Measurements from ENCODE around the gene EML6.

The EML6 gene

DNA sequence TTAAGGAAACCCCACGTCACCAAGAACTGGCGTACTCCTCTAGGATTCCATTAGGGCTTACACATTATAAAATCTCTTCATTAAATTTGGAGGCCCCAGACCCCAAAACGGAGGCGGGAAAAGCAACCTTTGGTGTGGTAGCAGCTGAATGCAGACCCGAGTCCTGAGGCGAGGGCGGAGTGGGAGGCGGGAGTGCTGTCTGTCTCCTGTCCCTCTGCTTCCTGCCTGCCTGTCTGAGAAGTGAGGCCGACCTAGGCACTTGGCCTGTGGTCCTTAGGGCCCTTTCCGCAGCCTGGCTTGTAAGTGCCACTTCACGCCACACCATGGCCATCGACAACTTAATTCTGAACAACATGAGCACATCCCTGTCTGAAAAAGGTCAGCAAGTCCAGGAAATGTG lies 224.7 kb downstream of the EML6 start:
- Histone ChIP-seq H3K27ac (ENCODE audit: low read depth, low read length) (no peak overlapping the region), H3K9ac (ENCODE audit: low read length) (no peak overlapping the region), H4K8ac (ENCODE audit: low read depth, low read length) (no peak overlapping the region), H3K56ac (ENCODE audit: low read length) (peak overlapping the region; percentile 61), H3K79me1 (ENCODE audit: low read length) (no peaks in the 10 kb centered on the region), H3K4me3 (ENCODE audit: low read length) (no peak overlapping the region), H3K79me2 (ENCODE audit: control insufficient read depth, insufficient read depth, low read length) (no peaks in the 10 kb centered on the region), H3K4ac (ENCODE audit: low read depth, low read length) (no peak overlapping the region), H3K36me3 (ENCODE audit: control insufficient read depth, insufficient read depth, low read length) (no peaks in the 10 kb centered on the region), H2AK5ac (ENCODE audit: low read length) (no peak overlapping the region), H4K5ac (ENCODE audit: low read length) (no peak overlapping the region), H2BK5ac (ENCODE audit: low read length) (no peak overlapping the region), H2BK120ac (ENCODE audit: low read depth, low read length) (no peak overlapping the region), H3K27me3 (ENCODE audit: insufficient read depth, low read length, poor library complexity) (no peaks in the 10 kb centered on the region), H3K4me2 (ENCODE audit: low read length) (no peak overlapping the region), H3K18ac (ENCODE audit: low read length) (no peak overlapping the region), H3K4me1 (ENCODE audit: control insufficient read depth, low read depth, low read length) (peaks cover 24% of the 10 kb centered on the region), H3K23ac (ENCODE audit: low read length) (no peak overlapping the region), H2BK15ac (replicated peaks; ENCODE audit: low read depth) (no peak overlapping the region)
- WGBS (ENCODE audit: extremely low coverage, insufficient coverage, low lambda C conversion rate), result no CpG with 5 or more reads among the region's 12 CpGs
- DNase-seq, result peak; percentile 18

DNA sequence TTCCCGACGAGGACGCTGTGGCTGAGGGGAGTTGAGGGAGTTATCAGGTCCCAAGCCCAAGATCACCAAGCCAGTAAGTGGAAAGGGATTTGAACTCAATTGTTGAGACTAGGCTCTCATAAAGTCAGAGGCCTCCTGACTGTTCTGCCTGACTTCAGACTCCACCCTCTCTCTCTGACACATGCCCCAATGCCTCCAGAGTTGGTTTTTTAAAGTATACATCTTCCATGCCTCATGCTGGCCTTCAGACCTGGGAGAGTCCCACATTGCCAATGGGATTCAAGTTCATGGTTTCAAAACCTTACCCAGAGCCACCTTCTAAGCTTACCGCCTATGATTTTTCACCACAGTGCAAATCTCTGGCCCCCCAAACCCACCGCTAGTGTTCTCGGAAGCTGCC lies 226.0 kb downstream of the EML6 start:
- H2AK5ac ChIP-seq (ENCODE audit: low read length), result no peak overlapping the region
- H2BK5ac ChIP-seq (ENCODE audit: low read length), result no peak overlapping the region
- no peak overlapping the region for H3K18ac ChIP-seq (ENCODE audit: low read length)
- H3K56ac ChIP-seq (ENCODE audit: low read length), result no peak overlapping the region
- WGBS (ENCODE audit: extremely low coverage, insufficient coverage, low lambda C conversion rate), result no CpG with 5 or more reads among the region's 6 CpGs
- H2BK15ac ChIP-seq (replicated peaks; ENCODE audit: low read depth), result no peak overlapping the region
- no peak overlapping the region for H4K5ac ChIP-seq (ENCODE audit: low read length)
- H3K9ac ChIP-seq (ENCODE audit: low read length), result no peak overlapping the region
- H3K36me3 ChIP-seq (ENCODE audit: control insufficient read depth, insufficient read depth, low read length), result no peaks in the 10 kb centered on the region
- no peak overlapping the region for H3K27ac ChIP-seq (ENCODE audit: low read depth, low read length)
- peaks cover 24% of the 10 kb centered on the region for H3K4me1 ChIP-seq (ENCODE audit: control insufficient read depth, low read depth, low read length)
- H3K27me3 ChIP-seq (ENCODE audit: insufficient read depth, low read length, poor library complexity), result no peaks in the 10 kb centered on the region
- no peak overlapping the region for H4K8ac ChIP-seq (ENCODE audit: low read depth, low read length)
- DNase-seq, result no peak
- no peak overlapping the region for H3K4me2 ChIP-seq (ENCODE audit: low read length)
- no peaks in the 10 kb centered on the region for H3K79me1 ChIP-seq (ENCODE audit: low read length)
- no peaks in the 10 kb centered on the region for H3K79me2 ChIP-seq (ENCODE audit: control insufficient read depth, insufficient read depth, low read length)
- no peak overlapping the region for H2BK120ac ChIP-seq (ENCODE audit: low read depth, low read length)
- H3K4ac ChIP-seq (ENCODE audit: low read depth, low read length), result no peak overlapping the region
- no peak overlapping the region for H3K23ac ChIP-seq (ENCODE audit: low read length)
- H3K4me3 ChIP-seq (ENCODE audit: low read length), result no peak overlapping the region

DNA sequence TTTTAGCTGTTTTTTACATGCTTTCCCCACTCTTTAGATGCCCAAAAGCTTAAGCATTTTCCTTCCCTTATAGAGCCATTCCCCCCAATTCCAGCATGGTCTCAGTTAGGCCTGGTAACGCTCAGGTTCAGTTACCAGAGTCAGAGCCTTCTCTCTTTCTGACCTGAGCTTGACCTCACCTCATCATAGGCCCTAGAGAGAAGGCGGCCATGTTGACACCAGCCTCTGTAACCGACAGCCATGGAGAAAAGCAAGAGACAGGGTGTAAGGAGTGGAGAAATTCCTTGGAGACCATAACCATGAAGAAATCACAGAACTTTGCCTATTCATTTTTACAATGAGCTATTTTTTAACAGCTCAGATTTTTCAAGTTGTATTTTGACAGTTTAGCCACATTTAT lies 227.3 kb downstream of the EML6 start:
- H3K27me3 ChIP-seq (ENCODE audit: insufficient read depth, low read length, poor library complexity), result no peaks in the 10 kb centered on the region
- H3K79me1 ChIP-seq (ENCODE audit: low read length), result no peaks in the 10 kb centered on the region
- H4K5ac ChIP-seq (ENCODE audit: low read length), result no peak overlapping the region
- H3K4ac ChIP-seq (ENCODE audit: low read depth, low read length), result no peak overlapping the region
- no peak overlapping the region for H3K9ac ChIP-seq (ENCODE audit: low read length)
- no peak for DNase-seq
- no peak overlapping the region for H2BK15ac ChIP-seq (replicated peaks; ENCODE audit: low read depth)
- no peak overlapping the region for H3K27ac ChIP-seq (ENCODE audit: low read depth, low read length)
- WGBS (ENCODE audit: extremely low coverage, insufficient coverage, low lambda C conversion rate), result no CpG with 5 or more reads among the region's 3 CpGs
- no peak overlapping the region for H2BK5ac ChIP-seq (ENCODE audit: low read length)
- H3K4me2 ChIP-seq (ENCODE audit: low read length), result no peak overlapping the region
- no peak overlapping the region for H2BK120ac ChIP-seq (ENCODE audit: low read depth, low read length)
- no peak overlapping the region for H4K8ac ChIP-seq (ENCODE audit: low read depth, low read length)
- H3K4me1 ChIP-seq (ENCODE audit: control insufficient read depth, low read depth, low read length), result peaks cover 18% of the 10 kb centered on the region
- no peak overlapping the region for H3K18ac ChIP-seq (ENCODE audit: low read length)
- no peak overlapping the region for H3K4me3 ChIP-seq (ENCODE audit: low read length)
- H3K36me3 ChIP-seq (ENCODE audit: control insufficient read depth, insufficient read depth, low read length), result no peaks in the 10 kb centered on the region
- H3K56ac ChIP-seq (ENCODE audit: low read length), result no peak overlapping the region
- H3K79me2 ChIP-seq (ENCODE audit: control insufficient read depth, insufficient read depth, low read length), result no peaks in the 10 kb centered on the region
- no peak overlapping the region for H2AK5ac ChIP-seq (ENCODE audit: low read length)
- H3K23ac ChIP-seq (ENCODE audit: low read length), result no peak overlapping the region

DNA sequence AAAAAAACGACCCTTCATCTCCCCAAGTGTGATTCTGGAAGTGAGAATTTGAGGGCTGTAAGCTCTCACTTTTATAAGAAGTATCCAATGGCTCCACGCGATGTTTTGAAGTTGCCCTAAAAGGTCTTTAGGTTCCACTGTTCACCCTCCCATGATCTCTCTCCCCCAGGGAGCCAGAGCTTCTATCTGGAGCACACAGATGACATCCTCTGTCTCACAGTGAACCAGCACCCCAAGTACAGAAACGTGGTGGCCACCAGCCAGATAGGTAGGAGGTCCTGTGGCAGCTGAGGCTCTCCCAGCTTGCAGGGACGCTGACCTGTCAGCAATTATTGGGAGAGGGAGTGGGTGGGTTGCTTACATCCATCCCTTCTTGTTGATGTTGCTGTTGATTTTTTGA lies 229.0 kb downstream of the EML6 start:
- Histone ChIP-seq H2BK120ac (ENCODE audit: low read depth, low read length) (no peak overlapping the region), H3K4me3 (ENCODE audit: low read length) (no peak overlapping the region), H3K4me1 (ENCODE audit: control insufficient read depth, low read depth, low read length) (peaks cover 7% of the 10 kb centered on the region), H3K4ac (ENCODE audit: low read depth, low read length) (no peak overlapping the region), H3K79me1 (ENCODE audit: low read length) (no peaks in the 10 kb centered on the region), H3K36me3 (ENCODE audit: control insufficient read depth, insufficient read depth, low read length) (no peaks in the 10 kb centered on the region), H3K23ac (ENCODE audit: low read length) (no peak overlapping the region), H2BK5ac (ENCODE audit: low read length) (no peak overlapping the region), H2AK5ac (ENCODE audit: low read length) (no peak overlapping the region), H3K27me3 (ENCODE audit: insufficient read depth, low read length, poor library complexity) (no peaks in the 10 kb centered on the region), H3K18ac (ENCODE audit: low read length) (no peak overlapping the region), H2BK15ac (replicated peaks; ENCODE audit: low read depth) (no peak overlapping the region), H4K5ac (ENCODE audit: low read length) (no peak overlapping the region), H3K4me2 (ENCODE audit: low read length) (no peak overlapping the region), H4K8ac (ENCODE audit: low read depth, low read length) (no peak overlapping the region), H3K27ac (ENCODE audit: low read depth, low read length) (no peak overlapping the region), H3K79me2 (ENCODE audit: control insufficient read depth, insufficient read depth, low read length) (no peaks in the 10 kb centered on the region), H3K9ac (ENCODE audit: low read length) (no peak overlapping the region), H3K56ac (ENCODE audit: low read length) (no peak overlapping the region)
- DNase-seq, result no peak
- no CpG with 5 or more reads among the region's 5 CpGs for WGBS (ENCODE audit: extremely low coverage, insufficient coverage, low lambda C conversion rate)

DNA sequence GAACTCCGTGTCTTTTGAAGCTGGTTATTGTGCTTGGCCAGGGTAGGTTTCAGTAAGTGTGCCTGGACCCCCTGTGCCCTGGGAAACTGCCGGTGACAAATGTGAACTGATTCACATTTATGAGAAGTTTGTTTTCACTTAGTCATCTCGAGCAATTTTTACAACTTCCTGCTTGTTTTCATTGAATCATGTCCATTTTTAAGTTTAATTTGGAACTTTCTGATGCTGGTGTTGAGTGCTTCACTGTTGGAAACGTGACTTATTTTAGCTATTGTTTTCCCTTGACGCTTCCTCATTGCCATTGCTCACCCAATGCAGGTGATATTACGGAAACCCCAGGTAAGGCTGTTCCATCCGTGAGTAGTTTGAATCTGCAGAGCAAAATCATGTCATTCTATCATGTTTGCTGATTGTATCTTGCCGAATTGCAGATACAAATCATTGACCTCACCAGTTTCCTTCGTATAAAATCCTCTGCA lies 229.6 kb downstream of the EML6 start:
- Histone ChIP-seq H3K79me2 (ENCODE audit: control insufficient read depth, insufficient read depth, low read length) (no peaks in the 10 kb centered on the region), H2BK5ac (ENCODE audit: low read length) (no peak overlapping the region), H3K56ac (ENCODE audit: low read length) (no peak overlapping the region), H3K18ac (ENCODE audit: low read length) (no peak overlapping the region), H3K4ac (ENCODE audit: low read depth, low read length) (no peak overlapping the region), H3K79me1 (ENCODE audit: low read length) (no peaks in the 10 kb centered on the region), H3K4me2 (ENCODE audit: low read length) (no peak overlapping the region), H4K8ac (ENCODE audit: low read depth, low read length) (no peak overlapping the region), H2BK15ac (replicated peaks; ENCODE audit: low read depth) (no peak overlapping the region), H4K5ac (ENCODE audit: low read length) (no peak overlapping the region), H3K27ac (ENCODE audit: low read depth, low read length) (no peak overlapping the region), H2AK5ac (ENCODE audit: low read length) (no peak overlapping the region), H3K4me1 (ENCODE audit: control insufficient read depth, low read depth, low read length) (peaks cover 3% of the 10 kb centered on the region), H3K27me3 (ENCODE audit: insufficient read depth, low read length, poor library complexity) (no peaks in the 10 kb centered on the region), H3K23ac (ENCODE audit: low read length) (no peak overlapping the region), H2BK120ac (ENCODE audit: low read depth, low read length) (no peak overlapping the region), H3K4me3 (ENCODE audit: low read length) (no peak overlapping the region), H3K9ac (ENCODE audit: low read length) (no peak overlapping the region), H3K36me3 (ENCODE audit: control insufficient read depth, insufficient read depth, low read length) (no peaks in the 10 kb centered on the region)
- WGBS (ENCODE audit: extremely low coverage, insufficient coverage, low lambda C conversion rate), result no CpG with 5 or more reads among the region's 9 CpGs
- no peak for DNase-seq

DNA sequence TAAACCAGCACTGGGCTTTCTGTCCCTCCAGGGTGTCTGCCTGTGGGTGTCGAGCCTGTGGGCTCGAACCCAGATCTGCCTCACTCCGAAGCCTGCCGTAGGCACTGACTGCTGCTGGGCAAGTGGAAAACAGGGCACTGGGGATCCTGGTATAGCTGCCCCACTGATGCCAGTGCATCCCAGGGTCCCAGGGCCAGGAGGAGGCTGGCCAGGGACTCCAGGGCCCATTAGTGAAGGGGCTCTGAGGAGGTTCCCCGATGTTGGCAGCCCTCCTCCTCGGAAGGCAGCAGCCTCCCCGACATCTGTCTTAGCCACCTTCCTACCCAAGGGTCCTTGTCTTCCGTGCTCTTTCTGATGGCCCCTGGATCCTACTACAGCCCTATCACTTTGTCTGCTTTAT lies 230.7 kb downstream of the EML6 start:
- Histone ChIP-seq H3K4me2 (ENCODE audit: low read length) (no peak overlapping the region), H3K27ac (ENCODE audit: low read depth, low read length) (no peak overlapping the region), H3K18ac (ENCODE audit: low read length) (no peak overlapping the region), H3K9ac (ENCODE audit: low read length) (no peak overlapping the region), H3K4me3 (ENCODE audit: low read length) (no peak overlapping the region), H3K56ac (ENCODE audit: low read length) (no peak overlapping the region), H3K23ac (ENCODE audit: low read length) (peak overlapping the region; percentile 52), H3K4me1 (ENCODE audit: control insufficient read depth, low read depth, low read length) (no peaks in the 10 kb centered on the region), H3K27me3 (ENCODE audit: insufficient read depth, low read length, poor library complexity) (no peaks in the 10 kb centered on the region), H4K5ac (ENCODE audit: low read length) (no peak overlapping the region), H2BK120ac (ENCODE audit: low read depth, low read length) (no peak overlapping the region), H3K79me1 (ENCODE audit: low read length) (no peaks in the 10 kb centered on the region), H3K36me3 (ENCODE audit: control insufficient read depth, insufficient read depth, low read length) (no peaks in the 10 kb centered on the region), H2AK5ac (ENCODE audit: low read length) (no peak overlapping the region), H4K8ac (ENCODE audit: low read depth, low read length) (no peak overlapping the region), H2BK5ac (ENCODE audit: low read length) (no peak overlapping the region), H3K4ac (ENCODE audit: low read depth, low read length) (no peak overlapping the region), H3K79me2 (ENCODE audit: control insufficient read depth, insufficient read depth, low read length) (no peaks in the 10 kb centered on the region), H2BK15ac (replicated peaks; ENCODE audit: low read depth) (no peak overlapping the region)
- no peak for DNase-seq
- no CpG with 5 or more reads among the region's 8 CpGs for WGBS (ENCODE audit: extremely low coverage, insufficient coverage, low lambda C conversion rate)

Data from mesendoderm (in vitro differentiated cells).